Measurements from ENCODE around the gene RPUSD4. TPM values are rescaled to one million over a fixed set of nuclear protein-coding genes. Genes with fewer than 3 reads are reported as not detected.

RPUSD4 gene
- total RNA-seq, 1 experiment from 2014 or later, result 19.0 TPM

DNA sequence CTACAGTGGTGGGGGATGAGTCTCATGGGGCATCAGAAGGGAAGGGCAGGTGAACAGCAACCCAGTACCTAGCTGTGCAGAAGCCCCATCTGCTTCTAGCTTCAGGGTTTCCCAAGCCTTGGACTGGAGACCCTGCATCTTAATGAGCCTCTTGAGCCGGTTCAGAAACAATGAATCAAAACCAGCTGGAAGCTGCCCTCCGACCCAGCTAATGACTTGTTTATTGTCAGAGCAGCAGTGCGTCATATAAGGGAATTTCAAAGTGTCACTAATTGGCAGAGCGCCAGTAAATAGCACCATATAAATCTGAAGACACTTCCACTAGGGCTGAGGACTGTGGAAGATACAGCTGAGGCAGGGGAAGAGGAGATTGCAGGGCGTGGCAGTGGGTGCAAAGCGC, 57.5 kb downstream of the RPUSD4 start:
- Mint-ChIP-seq H3K4me1 (ENCODE audit: low read depth, unreplicated experiment) (peaks cover 7% of the 10 kb centered on the region), H3K9me3 (ENCODE audit: low read depth, unreplicated experiment) (no peaks in the 10 kb centered on the region), H3K4me3 (ENCODE audit: low read depth, unreplicated experiment) (no peak overlapping the region), H3K36me3 (ENCODE audit: insufficient read depth, unreplicated experiment) (no peaks in the 10 kb centered on the region), H3K27me3 (ENCODE audit: unreplicated experiment) (peaks cover 29% of the 10 kb centered on the region), H3K27ac (ENCODE audit: unreplicated experiment) (no peak overlapping the region)
- BruUV-seq (replicated peaks), result no TSS peak
- DNase-seq, result peak; percentile 3
- intact Hi-C loops (cut with micrococcal nuclease; ENCODE audit: unreplicated experiment), result no loop called here
- CTCF ChIA-PET, result interaction anchor here (1.2 kb wide), 1 partner anchor 44 kb away, joined by 3 read pairs; no protein-coding TSS in a partner anchor
- TF ChIP-seq, protein P1, sequence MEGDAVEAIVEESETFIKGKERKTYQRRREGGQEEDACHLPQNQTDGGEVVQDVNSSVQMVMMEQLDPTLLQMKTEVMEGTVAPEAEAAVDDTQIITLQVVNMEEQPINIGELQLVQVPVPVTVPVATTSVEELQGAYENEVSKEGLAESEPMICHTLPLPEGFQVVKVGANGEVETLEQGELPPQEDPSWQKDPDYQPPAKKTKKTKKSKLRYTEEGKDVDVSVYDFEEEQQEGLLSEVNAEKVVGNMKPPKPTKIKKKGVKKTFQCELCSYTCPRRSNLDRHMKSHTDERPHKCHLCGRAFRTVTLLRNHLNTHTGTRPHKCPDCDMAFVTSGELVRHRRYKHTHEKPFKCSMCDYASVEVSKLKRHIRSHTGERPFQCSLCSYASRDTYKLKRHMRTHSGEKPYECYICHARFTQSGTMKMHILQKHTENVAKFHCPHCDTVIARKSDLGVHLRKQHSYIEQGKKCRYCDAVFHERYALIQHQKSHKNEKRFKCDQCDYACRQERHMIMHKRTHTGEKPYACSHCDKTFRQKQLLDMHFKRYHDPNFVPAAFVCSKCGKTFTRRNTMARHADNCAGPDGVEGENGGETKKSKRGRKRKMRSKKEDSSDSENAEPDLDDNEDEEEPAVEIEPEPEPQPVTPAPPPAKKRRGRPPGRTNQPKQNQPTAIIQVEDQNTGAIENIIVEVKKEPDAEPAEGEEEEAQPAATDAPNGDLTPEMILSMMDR (IDR thresholded peaks at IDR 0.05; ENCODE audit: unreplicated experiment), result no peak

DNA sequence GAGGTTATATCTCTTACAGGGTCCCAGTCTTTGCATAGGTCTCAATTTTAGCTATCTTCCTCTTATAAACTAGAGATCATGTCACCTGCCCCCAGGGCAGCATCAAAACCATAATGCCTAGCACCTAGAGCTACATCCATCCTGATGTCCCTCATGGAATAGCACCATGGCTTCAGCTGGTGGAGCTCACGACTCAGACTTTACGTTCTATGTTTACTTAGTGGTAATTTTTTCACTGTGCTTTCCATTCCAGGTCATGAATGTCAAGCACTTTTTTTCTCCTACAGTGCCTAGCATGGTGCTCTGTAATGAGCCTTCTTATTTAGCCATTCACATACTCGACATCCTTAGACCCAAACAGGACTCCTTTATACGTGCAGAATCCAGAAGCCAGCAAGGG, 58.4 kb downstream of the RPUSD4 start:
- H3K9me3 Mint-ChIP-seq (ENCODE audit: low read depth, unreplicated experiment), result no peaks in the 10 kb centered on the region
- CTCF ChIA-PET, result interaction anchor here (1.0 kb wide), 1 partner anchor 109 kb away, joined by 3 read pairs; no protein-coding TSS in a partner anchor
- H3K4me1 Mint-ChIP-seq (ENCODE audit: low read depth, unreplicated experiment), result peaks cover 7% of the 10 kb centered on the region
- peaks cover 29% of the 10 kb centered on the region for H3K27me3 Mint-ChIP-seq (ENCODE audit: unreplicated experiment)
- no peaks in the 10 kb centered on the region for H3K36me3 Mint-ChIP-seq (ENCODE audit: insufficient read depth, unreplicated experiment)
- no TSS peak for BruUV-seq (replicated peaks)
- DNase-seq, result no peak
- intact Hi-C loops (cut with micrococcal nuclease; ENCODE audit: unreplicated experiment), result no loop called here
- no peak overlapping the region for H3K27ac Mint-ChIP-seq (ENCODE audit: unreplicated experiment)
- TF ChIP-seq, protein P1 (IDR thresholded peaks at IDR 0.05; ENCODE audit: unreplicated experiment), result no peak
- no peak overlapping the region for H3K4me3 Mint-ChIP-seq (ENCODE audit: low read depth, unreplicated experiment)

DNA sequence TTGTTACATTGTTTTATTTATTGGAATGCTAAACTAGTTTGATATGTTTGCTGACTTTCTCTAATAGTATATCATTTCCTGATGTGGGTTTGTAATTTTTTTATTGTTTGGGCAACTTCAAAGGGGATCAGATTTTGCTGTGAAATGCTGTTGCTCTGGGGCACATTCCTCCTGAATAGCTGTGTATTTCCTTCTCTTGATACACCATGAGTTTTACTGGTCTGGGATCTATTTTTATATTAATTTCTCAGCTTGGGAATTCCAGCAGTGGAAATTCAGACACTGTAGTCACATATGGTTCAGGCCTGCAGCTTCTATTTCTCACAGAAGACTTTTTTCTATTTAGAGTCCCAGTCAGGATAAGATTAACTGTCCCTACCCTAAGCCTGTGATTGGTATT, 58.9 kb downstream of the RPUSD4 start:
- DNase-seq, result no peak
- intact Hi-C loops (cut with micrococcal nuclease; ENCODE audit: unreplicated experiment), result no loop called here
- no TSS peak for BruUV-seq (replicated peaks)
- CTCF ChIA-PET, result interaction anchor here (1.0 kb wide), 1 partner anchor 110 kb away, joined by 3 read pairs; no protein-coding TSS in a partner anchor
- no peaks in the 10 kb centered on the region for H3K9me3 Mint-ChIP-seq (ENCODE audit: low read depth, unreplicated experiment)
- H3K27me3 Mint-ChIP-seq (ENCODE audit: unreplicated experiment), result peaks cover 29% of the 10 kb centered on the region
- no peak overlapping the region for H3K4me3 Mint-ChIP-seq (ENCODE audit: low read depth, unreplicated experiment)
- H3K27ac Mint-ChIP-seq (ENCODE audit: unreplicated experiment), result no peak overlapping the region
- H3K4me1 Mint-ChIP-seq (ENCODE audit: low read depth, unreplicated experiment), result peaks cover 7% of the 10 kb centered on the region
- no peaks in the 10 kb centered on the region for H3K36me3 Mint-ChIP-seq (ENCODE audit: insufficient read depth, unreplicated experiment)
- TF ChIP-seq, protein P1 (IDR thresholded peaks at IDR 0.05; ENCODE audit: unreplicated experiment), result no peak

DNA sequence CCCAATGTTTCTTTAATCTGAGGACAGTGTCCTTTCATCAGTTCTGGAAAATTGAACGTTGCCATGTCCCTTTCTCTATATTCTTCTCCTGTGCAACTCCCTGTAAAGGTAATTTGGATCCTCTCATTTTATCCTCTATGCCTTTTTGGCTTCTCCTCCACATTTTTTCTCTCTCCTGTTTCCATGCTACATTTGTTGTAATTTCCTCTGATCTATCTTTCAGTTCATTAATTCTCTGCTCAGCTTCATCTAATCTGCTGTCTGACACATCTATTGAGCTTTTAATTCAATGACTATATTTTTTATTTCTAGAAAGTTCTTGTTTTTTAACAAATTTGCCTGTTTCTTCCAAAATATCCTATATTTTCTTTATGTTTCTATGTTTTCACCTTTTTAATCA, 59.3 kb downstream of the RPUSD4 start:
- intact Hi-C loops (cut with micrococcal nuclease; ENCODE audit: unreplicated experiment), result no loop called here
- no TSS peak for BruUV-seq (replicated peaks)
- Mint-ChIP-seq H3K36me3 (ENCODE audit: insufficient read depth, unreplicated experiment) (no peaks in the 10 kb centered on the region), H3K4me3 (ENCODE audit: low read depth, unreplicated experiment) (no peak overlapping the region), H3K27me3 (ENCODE audit: unreplicated experiment) (peaks cover 29% of the 10 kb centered on the region), H3K9me3 (ENCODE audit: low read depth, unreplicated experiment) (no peaks in the 10 kb centered on the region), H3K4me1 (ENCODE audit: low read depth, unreplicated experiment) (peaks cover 7% of the 10 kb centered on the region), H3K27ac (ENCODE audit: unreplicated experiment) (no peak overlapping the region)
- no peak for DNase-seq
- CTCF ChIA-PET, result interaction anchor here (1.0 kb wide), 1 partner anchor 110 kb away, joined by 3 read pairs; no protein-coding TSS in a partner anchor
- TF ChIP-seq, protein P1 (IDR thresholded peaks at IDR 0.05; ENCODE audit: unreplicated experiment), result no peak

Other genes with a start within 250 kb of the RPUSD4 start
- 10.6 and 14.8 TPM in 2 replicates for gene CDON, start 148.8 kb downstream of the RPUSD4 start, total RNA-seq (2022)
- 15.7 and 15.8 TPM in 2 replicates for gene FAM118B, start 132 bp upstream of the RPUSD4 start, total RNA-seq (2022)
- gene SRPRA, start 57.2 kb upstream of the RPUSD4 start, total RNA-seq (2022), result 64.6 and 66.4 TPM in 2 replicates
- 34.9 and 40.1 TPM in 2 replicates for gene FOXRED1, start 57.5 kb upstream of the RPUSD4 start, total RNA-seq (2022)
- 8.1 and 8.2 TPM in 2 replicates for gene TIRAP, start 71.4 kb upstream of the RPUSD4 start, total RNA-seq (2022)
- gene DCPS, start 92.4 kb upstream of the RPUSD4 start, total RNA-seq (2022), result 30.5 and 33.2 TPM in 2 replicates
- gene ST3GAL4, start 144.0 kb upstream of the RPUSD4 start, total RNA-seq (2022), result 22.1 and 27.9 TPM in 2 replicates